ENCODE data around the gene TECPR1.

- no peak for TF ChIP-seq ZNF514 (tag by site-specific recombination; IDR thresholded peaks at IDR 0.05)
- no peak for TF ChIP-seq CTCF (tag by site-specific recombination; IDR thresholded peaks at IDR 0.05)
- no peak for TF ChIP-seq ZNF175 (tag by site-specific recombination; IDR thresholded peaks at IDR 0.05)
- no peak for TF ChIP-seq PBX3 (CRISPR knock-in tag; IDR thresholded peaks at IDR 0.05)
- no peak for TF ChIP-seq KLF9 (tag by site-specific recombination; IDR thresholded peaks at IDR 0.05; ENCODE audit: low read depth)
- TF ChIP-seq ZBTB8A (tag by site-specific recombination; IDR thresholded peaks at IDR 0.05): no peak
- no peak for TF ChIP-seq MZF1 (tag by site-specific recombination; IDR thresholded peaks at IDR 0.05; ENCODE audit: borderline replicate concordance)
- TF ChIP-seq ZNF561 (tag by site-specific recombination; IDR thresholded peaks at IDR 0.05; ENCODE audit: borderline replicate concordance): no peak
- TF ChIP-seq REPIN1 (tag by site-specific recombination; IDR thresholded peaks at IDR 0.05; ENCODE audit: low read depth): no peak
- TF ChIP-seq MYNN (tag by site-specific recombination; IDR thresholded peaks at IDR 0.05; ENCODE audit: borderline replicate concordance): no peak
- TF ChIP-seq ZEB2 (tag by site-specific recombination; IDR thresholded peaks at IDR 0.05): no peak
- TF ChIP-seq SCRT1 (tag by site-specific recombination; IDR thresholded peaks at IDR 0.05; ENCODE audit: borderline replicate concordance): no peak
- TF ChIP-seq ZNF76 (tag by site-specific recombination; IDR thresholded peaks at IDR 0.05; ENCODE audit: borderline replicate concordance, low read depth): no peak
Measured at GRCh38 chr7:98232799-98233198, 19.2 kb downstream of the TECPR1 start.

Data from HEK293 (cell line).